ENCODE results near the gene PLEKHG2.

Gene PLEKHG2

GRCh38 chr19:39389631-39390414 lies 22.6 kb upstream of the PLEKHG2 start:
- no peak for TF ChIP-seq EZH2phosphoT487 (IDR thresholded peaks at IDR 0.05; ENCODE audit: low read depth)
- TF ChIP-seq CTCF (IDR thresholded peaks at IDR 0.05; ENCODE audit: low read depth, low read length), result no peak
- H3K27ac ChIP-seq (ENCODE audit: low read length), result peak overlapping the region; percentile 82
- peaks cover 11% of the 10 kb centered on the region for H3K4me1 ChIP-seq (ENCODE audit: low read length)
- H3K9me3 ChIP-seq (ENCODE audit: insufficient read depth, low read length), result no peaks in the 10 kb centered on the region
- peak overlapping the region; percentile 78 for H3K4me3 ChIP-seq (ENCODE audit: low read length)
- H2AFZ ChIP-seq (ENCODE audit: low read depth, low read length), result no peak overlapping the region
- H3K79me2 ChIP-seq (ENCODE audit: low read length), result peaks cover 35% of the 10 kb centered on the region
- no peaks in the 10 kb centered on the region for H3K27me3 ChIP-seq (ENCODE audit: low read depth, low read length)
- peaks cover 41% of the 10 kb centered on the region for H3K36me3 ChIP-seq (replicated peaks; ENCODE audit: low read depth, low read length)
- H3K4me2 ChIP-seq (ENCODE audit: low read length), result peak overlapping the region; percentile 89
- no peaks in the 10 kb centered on the region for H4K20me1 ChIP-seq (ENCODE audit: insufficient read depth, low read length)
- H3K9ac ChIP-seq (ENCODE audit: low read length), result peak overlapping the region; percentile 86

- Histone ChIP-seq H3K4me3 (ENCODE audit: low read length) (peak overlapping the region; percentile 78), H3K9me3 (ENCODE audit: insufficient read depth, low read length) (no peaks in the 10 kb centered on the region), H3K36me3 (replicated peaks; ENCODE audit: low read depth, low read length) (peaks cover 43% of the 10 kb centered on the region), H3K27me3 (ENCODE audit: low read depth, low read length) (no peaks in the 10 kb centered on the region), H3K4me1 (ENCODE audit: low read length) (peaks cover 11% of the 10 kb centered on the region), H3K27ac (ENCODE audit: low read length) (peak overlapping the region; percentile 82), H3K9ac (ENCODE audit: low read length) (peak overlapping the region; percentile 86), H2AFZ (ENCODE audit: low read depth, low read length) (peak overlapping the region; percentile 54; the same call in 1 of the 2 replicates), H3K79me2 (ENCODE audit: low read length) (peaks cover 35% of the 10 kb centered on the region), H3K4me2 (ENCODE audit: low read length) (peak overlapping the region; percentile 89), H4K20me1 (ENCODE audit: insufficient read depth, low read length) (no peaks in the 10 kb centered on the region)
- no peak for TF ChIP-seq EZH2phosphoT487 (IDR thresholded peaks at IDR 0.05; ENCODE audit: low read depth)
- no peak for TF ChIP-seq CTCF (IDR thresholded peaks at IDR 0.05; ENCODE audit: low read depth, low read length)
Observed at GRCh38 chr19:39390451-39390750, 22.1 kb upstream of the PLEKHG2 start.

- Histone ChIP-seq H3K9me3 (ENCODE audit: insufficient read depth, low read length) (no peaks in the 10 kb centered on the region), H3K4me2 (ENCODE audit: low read length) (peak within 1 kb of the TSS; percentile 89), H3K4me1 (ENCODE audit: low read length) (peaks cover 11% of the 10 kb centered on the region), H3K27ac (ENCODE audit: low read length) (peak within 1 kb of the TSS; percentile 82), H3K9ac (ENCODE audit: low read length) (peak within 1 kb of the TSS; percentile 88), H3K4me3 (ENCODE audit: low read length) (peak within 1 kb of the TSS; percentile 90), H3K79me2 (ENCODE audit: low read length) (peaks cover 35% of the 10 kb centered on the region), H2AFZ (ENCODE audit: low read depth, low read length) (peak within 1 kb of the TSS; percentile 63), H3K27me3 (ENCODE audit: low read depth, low read length) (no peaks in the 10 kb centered on the region), H4K20me1 (ENCODE audit: insufficient read depth, low read length) (no peaks in the 10 kb centered on the region), H3K36me3 (replicated peaks; ENCODE audit: low read depth, low read length) (peaks cover 39% of the 10 kb centered on the region)
- TF ChIP-seq EZH2phosphoT487 (IDR thresholded peaks at IDR 0.05; ENCODE audit: low read depth), result no peak
- TF ChIP-seq CTCF (IDR thresholded peaks at IDR 0.05; ENCODE audit: low read depth, low read length), result no peak; the same call in 1 of the 2 replicates
Observed at GRCh38 chr19:39390751-39391437, 21.6 kb upstream of the PLEKHG2 start, which contains the start of the genes MED29 and PAF1. MED29 (plus strand) TSS chr19:39391378; CDS start chr19:39391423, 45 bp downstream. PAF1 (minus strand) TSS chr19:39391106; CDS start chr19:39390864, 242 bp downstream.

Data from OCI-LY3 (cell line).